Activated CD4-positive, CD25-positive, alpha-beta regulatory T cell treated with anti-CD3 and anti-CD28 coated beads, Interleukin-2, amount 50 U/mL, for 72 hours (primary cell): ENCODE results near the gene VWA8.
"Not testable (repeated sequence)": the region's sequence is repeated elsewhere in the genome, so short reads cannot be mapped to it uniquely, and the experiment has no call there.

Experiments used
- DNase-seq: peaks from one replicate; pipeline ENCODE4 v3.0.0; 2021

The VWA8 gene

GRCh38 chr13:41608111-41608838 is 352.6 kb downstream of the VWA8 start:
- no peak for DNase-seq

DNA sequence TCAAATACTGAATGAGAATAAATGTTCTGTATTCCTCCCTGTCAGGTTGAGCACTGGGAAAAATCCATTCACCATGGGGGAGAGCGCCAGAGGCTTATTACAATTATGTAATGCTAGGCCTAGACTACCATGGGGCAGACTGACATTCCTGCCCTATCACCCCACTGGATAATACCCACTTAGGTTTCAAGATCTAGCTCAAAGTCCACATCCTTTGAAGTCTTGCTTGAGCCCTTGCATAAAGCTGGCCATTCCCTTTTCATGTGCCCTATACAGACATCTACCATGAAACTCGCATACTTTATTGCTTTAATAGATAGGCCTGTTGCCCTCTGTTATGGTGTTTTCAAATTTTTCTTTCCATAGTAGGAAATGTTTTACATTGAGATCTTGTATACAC is 354.3 kb downstream of the VWA8 start:
- DNase-seq = no peak

GRCh38 chr13:41605319-41606285 is 355.3 kb downstream of the VWA8 start:
- no peak for DNase-seq

- no peak for DNase-seq
Observed at GRCh38 chr13:41603917-41604316, 357.0 kb downstream of the VWA8 start.

DNA sequence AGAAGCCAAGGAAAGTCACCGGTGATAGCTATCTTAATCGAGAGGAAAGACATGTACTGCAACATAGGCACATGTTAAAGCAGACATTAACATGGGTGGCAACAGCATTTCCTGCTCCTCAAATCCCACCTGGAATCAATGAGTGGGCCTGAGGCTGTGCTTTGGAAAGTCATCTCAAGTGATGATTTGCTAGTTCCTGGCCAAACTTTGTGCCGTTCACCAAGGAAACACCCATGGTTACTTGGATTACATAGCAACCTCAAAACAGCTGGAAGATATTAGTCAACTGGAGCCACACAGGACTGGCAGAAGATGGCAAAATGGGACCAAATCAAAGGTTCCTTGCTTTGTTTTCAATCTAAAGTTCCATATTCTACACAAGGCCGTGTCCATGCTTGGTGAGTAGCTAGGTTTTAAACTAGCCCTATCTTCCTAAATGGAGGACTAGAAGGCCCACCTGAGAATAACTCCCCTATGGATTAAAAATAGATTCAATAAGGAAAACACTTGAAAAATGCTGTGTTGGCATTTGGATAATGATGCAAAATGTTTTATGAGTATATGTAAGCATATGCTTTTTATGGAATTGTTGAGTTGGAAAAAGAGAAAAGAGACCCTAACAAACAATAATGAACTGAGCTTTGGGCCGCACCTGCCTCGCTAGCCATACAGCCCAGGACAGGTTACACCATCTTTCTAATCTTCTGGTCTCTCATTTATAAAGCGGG is 359.0 kb downstream of the VWA8 start:
- no peak for DNase-seq

- DNase-seq = no peak
Observed at GRCh38 chr13:41599619-41600018, 361.3 kb downstream of the VWA8 start.

- DNase-seq = no peak
Observed at GRCh38 chr13:41597348-41598041, 363.4 kb downstream of the VWA8 start.

DNA sequence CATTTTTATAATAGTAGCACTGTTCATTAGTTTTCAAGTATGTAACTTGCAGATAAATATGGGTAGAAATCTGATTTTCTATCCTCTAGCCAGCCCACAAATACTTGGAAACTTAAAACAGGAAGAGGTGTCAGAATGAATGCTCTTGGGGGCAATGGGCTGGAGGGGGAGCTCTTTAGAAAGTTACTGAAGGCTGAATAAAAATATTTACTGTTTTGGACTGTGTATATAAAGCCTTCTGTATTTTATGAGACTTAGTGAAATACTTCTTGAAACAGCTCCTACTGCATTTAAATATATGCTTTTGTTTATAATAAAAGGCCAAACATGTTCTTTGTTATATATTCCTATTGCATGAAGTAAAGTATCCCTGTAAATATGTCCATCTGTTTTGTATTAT is 364.7 kb downstream of the VWA8 start:
- DNase-seq = no peak

DNA sequence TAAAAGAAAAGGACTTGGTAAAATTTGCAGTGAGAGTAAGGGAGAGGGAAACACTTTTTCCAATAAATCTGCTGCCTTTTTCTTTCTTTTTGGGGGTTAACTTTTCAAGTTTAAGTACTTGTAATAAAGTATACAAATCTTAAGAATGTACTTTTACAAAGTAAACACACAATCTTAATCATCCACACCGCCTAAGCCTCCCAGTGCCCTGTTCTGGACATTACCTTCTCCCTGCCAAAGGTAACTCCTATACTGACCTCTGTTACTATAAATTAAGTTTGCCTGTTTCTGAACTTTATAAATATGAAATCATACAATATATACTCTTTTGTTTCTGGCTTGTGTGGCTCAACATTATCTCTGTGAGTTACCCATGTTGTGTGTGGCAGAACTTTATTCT is 365.6 kb downstream of the VWA8 start:
- DNase-seq = no peak

GRCh38 chr13:41590643-41591042 is 370.3 kb downstream of the VWA8 start:
- no peak for DNase-seq

GRCh38 chr13:41590122-41590521 is 370.8 kb downstream of the VWA8 start:
- no peak for DNase-seq

GRCh38 chr13:41589434-41589833 is 371.5 kb downstream of the VWA8 start:
- no peak for DNase-seq

DNA sequence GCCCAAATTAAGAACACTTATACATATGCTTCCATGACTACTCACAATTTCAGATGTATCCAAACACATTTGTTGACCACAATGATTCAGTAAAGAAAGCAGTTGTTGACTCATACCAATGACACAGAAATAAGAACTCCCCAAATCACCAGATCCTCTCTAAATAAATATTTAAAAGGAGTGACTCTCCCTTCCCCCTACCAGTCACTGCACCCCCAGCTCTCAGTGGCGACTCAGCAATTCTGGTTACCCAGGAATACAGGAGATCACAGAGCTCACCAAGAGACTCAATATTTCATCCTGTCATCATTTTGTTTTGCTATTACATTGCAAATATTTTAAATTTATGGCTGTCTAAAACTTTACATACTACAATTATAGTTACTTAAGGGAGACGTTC is 372.0 kb downstream of the VWA8 start:
- no peak for DNase-seq

DNA sequence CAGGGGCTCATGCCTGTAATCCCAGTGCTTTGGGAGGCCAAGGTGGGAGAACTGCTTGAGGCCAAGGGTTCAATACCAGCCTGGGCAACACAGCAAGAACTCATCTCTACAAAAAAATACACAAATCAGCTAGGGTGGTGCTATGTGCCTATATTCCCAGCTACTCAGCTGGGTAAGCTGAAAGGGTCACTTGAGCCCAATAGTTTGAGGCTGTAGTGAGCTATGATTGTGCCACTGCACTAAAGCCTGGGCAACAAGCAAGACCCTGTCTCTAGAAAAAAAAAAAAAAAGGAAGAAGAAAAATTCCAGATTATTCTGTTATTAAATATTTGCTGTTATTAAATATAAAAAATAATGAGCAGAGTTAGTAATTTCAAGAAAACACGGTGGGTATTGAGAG is 372.5 kb downstream of the VWA8 start:
- no peak for DNase-seq

DNA sequence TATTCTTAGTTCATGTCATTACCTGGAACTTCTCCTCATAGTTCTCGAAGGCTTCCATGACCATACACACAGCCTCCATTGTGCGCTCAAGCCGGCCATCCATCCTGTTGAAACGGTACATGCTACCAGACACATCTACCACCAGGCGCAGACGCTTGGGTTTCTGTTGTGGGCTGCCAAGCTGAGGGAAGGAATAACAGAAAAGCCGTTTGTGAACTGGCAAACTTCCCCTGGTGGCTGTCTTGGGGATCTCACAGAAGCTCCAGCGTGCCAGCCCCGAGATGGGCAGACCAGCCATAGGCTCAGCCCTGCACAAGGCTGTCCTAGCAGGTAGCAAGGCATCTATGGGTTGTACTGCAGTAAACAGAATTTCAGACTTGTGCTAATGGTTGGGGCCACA is 373.4 kb downstream of the VWA8 start:
- no peak for DNase-seq

DNA sequence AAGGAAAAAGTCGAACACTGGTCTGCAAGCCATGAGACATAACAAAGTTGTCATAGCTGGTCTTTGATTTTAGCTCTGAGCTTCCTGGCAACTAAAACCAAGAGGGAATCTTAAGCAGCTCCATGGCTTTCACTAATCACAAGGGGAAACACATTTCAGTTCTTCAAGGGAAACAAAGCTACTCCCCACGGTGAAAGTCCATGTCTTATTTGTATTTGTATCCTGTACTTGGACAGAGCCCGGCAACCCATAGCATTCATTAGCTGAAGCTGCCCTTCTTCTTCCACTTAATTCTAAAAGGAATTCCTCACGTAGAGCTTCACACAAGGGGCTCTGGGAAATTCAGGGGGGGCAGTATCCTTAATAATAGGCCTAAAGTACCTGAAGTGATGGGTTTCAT is 374.7 kb downstream of the VWA8 start:
- DNase-seq = no peak

DNA sequence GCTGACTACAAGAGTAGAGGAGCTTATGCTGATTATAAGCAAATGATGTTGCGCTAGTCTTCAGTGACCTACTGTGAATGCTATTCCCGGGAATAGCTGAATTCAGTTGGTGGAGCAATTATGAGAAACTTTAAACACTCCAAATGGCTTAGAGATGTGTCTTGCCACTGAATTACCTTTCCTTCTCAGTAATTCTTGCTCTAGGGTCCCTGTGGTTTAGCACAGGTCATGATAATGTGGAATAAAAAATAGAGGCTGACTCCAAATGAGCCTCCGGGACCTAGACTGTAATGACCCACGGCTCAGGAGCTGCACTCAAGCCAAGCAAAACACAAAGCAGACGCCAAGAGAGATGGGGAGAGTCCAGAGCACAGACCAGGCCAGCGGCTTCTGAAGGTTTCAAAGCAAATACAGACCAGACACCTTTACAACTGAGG is 378.9 kb downstream of the VWA8 start:
- DNase-seq = no peak

GRCh38 chr13:41580345-41580744 is 380.6 kb downstream of the VWA8 start:
- no peak for DNase-seq

DNA sequence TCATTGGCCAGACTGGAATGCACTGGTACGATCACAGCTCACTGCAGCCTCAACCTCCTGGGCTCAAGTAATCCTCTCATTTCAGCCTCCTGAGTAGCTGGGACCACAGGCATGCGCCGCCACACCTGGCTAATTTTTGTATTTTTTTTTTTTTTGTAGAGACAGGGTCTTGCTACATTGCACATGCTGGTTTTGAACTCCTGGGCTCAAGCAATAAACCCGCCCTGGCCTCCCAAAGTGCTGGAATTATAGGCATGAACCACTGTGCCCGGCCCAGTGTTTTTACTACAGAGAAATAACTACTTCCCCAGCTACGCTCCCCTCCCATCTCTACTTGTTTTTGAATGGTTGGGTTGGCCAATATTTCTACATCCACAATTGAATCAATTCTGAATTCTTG is 381.0 kb downstream of the VWA8 start:
- DNase-seq = no peak

- DNase-seq = no peak
Observed at GRCh38 chr13:41579168-41579567, 381.7 kb downstream of the VWA8 start.

GRCh38 chr13:41578371-41578770 is 382.5 kb downstream of the VWA8 start:
- no peak for DNase-seq

DNA sequence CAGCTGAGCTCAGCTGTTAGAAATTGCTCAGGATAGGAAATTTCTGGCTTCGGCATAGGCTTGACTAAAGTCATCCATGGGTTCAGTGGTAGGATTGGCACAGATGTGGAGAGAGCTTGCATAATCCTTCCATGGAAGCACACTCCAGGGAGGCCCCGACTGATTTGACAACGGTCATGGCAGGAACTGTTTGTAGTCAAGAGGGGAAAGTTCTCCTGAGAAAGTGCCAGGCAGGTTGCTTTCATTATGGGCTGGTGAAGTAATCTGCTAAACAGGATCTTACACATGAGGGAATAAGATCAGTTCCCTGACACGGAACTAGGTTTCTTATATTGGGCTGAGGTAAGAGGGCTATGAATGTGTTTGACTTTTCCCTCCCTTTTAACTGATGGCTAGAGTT is 383.5 kb downstream of the VWA8 start:
- no peak for DNase-seq

- not testable (repeated sequence) for DNase-seq
Observed at GRCh38 chr13:41573640-41574039, 387.3 kb downstream of the VWA8 start.
